DMS 273 treated with DMSO at 0.1 percent for 48 hours (cell line): ENCODE results near the gene RPS6KA3.

Source experiments
- DNase-seq: peaks from one replicate; lab custom pipeline; 2025; lab: John Stamatoyannopoulos, UW

Gene RPS6KA3

GRCh38 chrX:20266810-20267606 is at the start of gene RPS6KA3:
Gene RPS6KA3, minus strand, starts transcription at chrX:20266909. Its CDS starts 277 bp downstream, at chrX:20266632.
- peak; percentile 73 for DNase-seq

GRCh38 chrX:20315140-20315539 is 48.4 kb upstream of the RPS6KA3 start:
- DNase-seq = no peak

- no peak for DNase-seq
Measured at GRCh38 chrX:20313899-20314298, 47.2 kb upstream of the RPS6KA3 start.

- DNase-seq = no peak
Measured at GRCh38 chrX:20312018-20312417, 45.3 kb upstream of the RPS6KA3 start.

- DNase-seq = no peak
Measured at GRCh38 chrX:20311505-20311904, 44.8 kb upstream of the RPS6KA3 start.

- DNase-seq = no peak
Measured at GRCh38 chrX:20309806-20310205, 43.1 kb upstream of the RPS6KA3 start.

- no peak for DNase-seq
Measured at GRCh38 chrX:20306668-20307067, 40.0 kb upstream of the RPS6KA3 start.

- DNase-seq = no peak
Measured at GRCh38 chrX:20300822-20301221, 34.1 kb upstream of the RPS6KA3 start.

- no peak for DNase-seq
Measured at GRCh38 chrX:20294957-20295356, 28.2 kb upstream of the RPS6KA3 start.

- DNase-seq = no peak
Measured at GRCh38 chrX:20294284-20294683, 27.6 kb upstream of the RPS6KA3 start.

- no peak for DNase-seq
Measured at GRCh38 chrX:20285511-20285910, 18.8 kb upstream of the RPS6KA3 start.

GRCh38 chrX:20284992-20285391 is 18.3 kb upstream of the RPS6KA3 start:
- no peak for DNase-seq

- no peak for DNase-seq
Measured at GRCh38 chrX:20284444-20284843, 17.7 kb upstream of the RPS6KA3 start.

GRCh38 chrX:20280938-20281337 is 14.2 kb upstream of the RPS6KA3 start:
- DNase-seq = no peak

GRCh38 chrX:20274121-20274520 is 7.4 kb upstream of the RPS6KA3 start:
- no peak for DNase-seq

- no peak for DNase-seq
Measured at GRCh38 chrX:20271730-20272129, 5.0 kb upstream of the RPS6KA3 start.

- DNase-seq = no peak
Measured at GRCh38 chrX:20271186-20271585, 4.5 kb upstream of the RPS6KA3 start.

- no peak for DNase-seq
Measured at GRCh38 chrX:20270562-20270890, 3.8 kb upstream of the RPS6KA3 start.

- no peak for DNase-seq
Measured at GRCh38 chrX:20269848-20270561, 3.3 kb upstream of the RPS6KA3 start.

- no peak for DNase-seq
Measured at GRCh38 chrX:20267931-20268701, 1.4 kb upstream of the RPS6KA3 start.

GRCh38 chrX:20267607-20267930 is 860 bp upstream of the RPS6KA3 start:
- no peak for DNase-seq

- DNase-seq = no peak
Measured at GRCh38 chrX:20265726-20266681, 705 bp downstream of the RPS6KA3 start.
